HCT116 (cell line): ENCODE data around the gene PBXIP1.

Experiments
- CTCF ChIP-seq, 3 experiments: fragments of 200-600 bp in 1 of 3; sonication (generic) in 1 of 3; IDR thresholded peaks in 2 of 3; conservative IDR thresholded peaks in 1 of 3; 2 replicates each; pipeline ENCODE4 v1.5.1; 2012 to 2017; ENCODE audit warnings: low read depth in 2 of 3, low read length in 2 of 3, antibody characterized with exemption in 1 of 3, borderline replicate concordance in 1 of 3, control low read depth in 1 of 3, mild to moderate bottlenecking in 1 of 3, mixed read lengths in 1 of 3, mixed run types in 1 of 3, moderate library complexity in 1 of 3; ENCODE audit not compliant: insufficient read depth in 1 of 3
- RAD21 ChIP-seq: IDR thresholded peaks from 2 replicates; pipeline ENCODE4 v1.6.1; 2012; ENCODE audit warnings: low read depth, mild to moderate bottlenecking
- REST ChIP-seq: IDR thresholded peaks from 2 replicates; pipeline ENCODE4 v1.6.1; 2012; ENCODE audit warnings: low read depth

GRCh38 chr1:154945962-154946850 lies 9.7 kb downstream of the PBXIP1 start:
- TF ChIP-seq CTCF (IDR thresholded peaks at IDR 0.05 in 2 of 3, conservative IDR thresholded peaks at IDR 0.05 in 1 of 3; ENCODE audit: borderline replicate concordance in 1 of 3, insufficient read depth in 1 of 3, low read depth in 2 of 3, low read length in 2 of 3) (no peak), REST (no peak), RAD21 (no peak)
